Measurements from ENCODE around the gene MACF1. TPM values are rescaled to one million over a fixed set of nuclear protein-coding genes. Genes with fewer than 3 reads are reported as not detected.

MACF1 gene
- total RNA-seq, 2 donors from 2014 or later, result 273 to 278 TPM

DNA sequence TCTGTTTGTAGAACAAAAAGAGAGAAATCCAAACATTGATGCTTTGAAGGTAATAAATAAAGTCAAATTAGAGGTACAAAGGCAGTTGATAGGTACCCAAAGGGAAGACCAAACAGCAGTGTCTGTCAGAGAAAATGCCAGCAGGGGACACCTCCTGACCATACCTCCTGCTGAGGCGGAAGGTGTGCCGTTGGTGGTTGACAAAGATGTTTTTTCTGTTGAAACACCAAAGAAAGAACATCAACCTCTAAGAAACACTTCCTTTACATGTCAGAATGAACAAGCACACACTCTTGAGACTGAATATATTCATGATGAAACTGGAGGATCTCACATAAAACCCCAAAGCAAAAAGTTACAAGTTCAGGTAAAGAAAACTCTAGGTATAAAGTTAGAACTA, 128.3 kb downstream of the MACF1 start:
- no peak for DNase-seq (ENCODE audit: low spot score)
- Histone ChIP-seq H3K4me1 (no peaks in the 10 kb centered on the region), H3K9me3 (no peaks in the 10 kb centered on the region), H3K36me3 (peaks cover 85% of the 10 kb centered on the region), H3K27ac (no peak overlapping the region), H3K27me3 (no peaks in the 10 kb centered on the region), H3K4me3 (no peak overlapping the region)
- TF ChIP-seq, protein P1, sequence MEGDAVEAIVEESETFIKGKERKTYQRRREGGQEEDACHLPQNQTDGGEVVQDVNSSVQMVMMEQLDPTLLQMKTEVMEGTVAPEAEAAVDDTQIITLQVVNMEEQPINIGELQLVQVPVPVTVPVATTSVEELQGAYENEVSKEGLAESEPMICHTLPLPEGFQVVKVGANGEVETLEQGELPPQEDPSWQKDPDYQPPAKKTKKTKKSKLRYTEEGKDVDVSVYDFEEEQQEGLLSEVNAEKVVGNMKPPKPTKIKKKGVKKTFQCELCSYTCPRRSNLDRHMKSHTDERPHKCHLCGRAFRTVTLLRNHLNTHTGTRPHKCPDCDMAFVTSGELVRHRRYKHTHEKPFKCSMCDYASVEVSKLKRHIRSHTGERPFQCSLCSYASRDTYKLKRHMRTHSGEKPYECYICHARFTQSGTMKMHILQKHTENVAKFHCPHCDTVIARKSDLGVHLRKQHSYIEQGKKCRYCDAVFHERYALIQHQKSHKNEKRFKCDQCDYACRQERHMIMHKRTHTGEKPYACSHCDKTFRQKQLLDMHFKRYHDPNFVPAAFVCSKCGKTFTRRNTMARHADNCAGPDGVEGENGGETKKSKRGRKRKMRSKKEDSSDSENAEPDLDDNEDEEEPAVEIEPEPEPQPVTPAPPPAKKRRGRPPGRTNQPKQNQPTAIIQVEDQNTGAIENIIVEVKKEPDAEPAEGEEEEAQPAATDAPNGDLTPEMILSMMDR (IDR thresholded peaks at IDR 0.05), result no peak

DNA sequence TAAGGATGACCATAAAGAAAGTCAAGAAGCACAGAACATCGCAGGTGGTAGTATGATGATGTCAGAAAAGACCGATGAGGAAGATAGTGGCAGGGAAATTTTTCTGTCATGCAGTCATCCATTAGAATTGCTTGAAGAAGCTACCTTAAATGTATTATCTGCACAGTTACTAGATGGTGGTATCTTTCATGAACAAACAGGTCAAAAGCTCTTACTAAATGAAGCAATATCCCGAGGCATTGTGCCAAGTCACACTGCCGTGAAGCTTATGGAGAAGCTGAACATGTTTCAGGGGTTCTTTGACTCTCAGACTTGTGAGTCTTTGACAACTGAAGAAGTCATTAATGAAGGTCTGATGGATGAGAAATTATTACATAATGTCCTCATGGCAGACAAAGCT, 128.8 kb downstream of the MACF1 start:
- no peaks in the 10 kb centered on the region for H3K27me3 ChIP-seq
- H3K27ac ChIP-seq, result no peak overlapping the region
- H3K9me3 ChIP-seq, result no peaks in the 10 kb centered on the region
- peaks cover 85% of the 10 kb centered on the region for H3K36me3 ChIP-seq
- DNase-seq (ENCODE audit: low spot score), result no peak
- H3K4me1 ChIP-seq, result no peaks in the 10 kb centered on the region
- H3K4me3 ChIP-seq, result no peak overlapping the region
- TF ChIP-seq, protein P1 (IDR thresholded peaks at IDR 0.05), result no peak

DNA sequence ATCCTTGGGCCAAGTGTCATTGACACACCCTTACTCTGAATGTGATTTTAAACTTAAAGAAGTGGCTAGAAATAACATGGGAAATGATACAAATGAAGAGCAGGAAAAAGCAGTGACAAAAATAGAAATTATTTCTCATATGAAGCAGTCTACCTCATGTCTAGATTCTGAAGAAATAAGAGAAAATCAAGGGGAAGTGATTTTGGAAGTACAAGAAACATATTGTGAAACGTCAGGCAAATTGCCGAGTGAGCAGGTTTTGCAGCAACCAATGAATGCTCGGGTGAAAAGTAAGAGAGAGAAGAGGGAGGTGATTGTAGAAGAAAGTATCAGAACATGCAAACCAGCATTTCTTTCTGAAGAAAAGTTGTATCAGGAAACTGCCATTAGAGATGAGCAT, 130.7 kb downstream of the MACF1 start:
- TF ChIP-seq, protein P1 (IDR thresholded peaks at IDR 0.05), result no peak
- Histone ChIP-seq H3K27me3 (no peaks in the 10 kb centered on the region), H3K4me1 (no peaks in the 10 kb centered on the region), H3K27ac (no peak overlapping the region), H3K9me3 (no peaks in the 10 kb centered on the region), H3K4me3 (no peak overlapping the region), H3K36me3 (peaks cover 88% of the 10 kb centered on the region)
- no peak for DNase-seq (ENCODE audit: low spot score)

DNA sequence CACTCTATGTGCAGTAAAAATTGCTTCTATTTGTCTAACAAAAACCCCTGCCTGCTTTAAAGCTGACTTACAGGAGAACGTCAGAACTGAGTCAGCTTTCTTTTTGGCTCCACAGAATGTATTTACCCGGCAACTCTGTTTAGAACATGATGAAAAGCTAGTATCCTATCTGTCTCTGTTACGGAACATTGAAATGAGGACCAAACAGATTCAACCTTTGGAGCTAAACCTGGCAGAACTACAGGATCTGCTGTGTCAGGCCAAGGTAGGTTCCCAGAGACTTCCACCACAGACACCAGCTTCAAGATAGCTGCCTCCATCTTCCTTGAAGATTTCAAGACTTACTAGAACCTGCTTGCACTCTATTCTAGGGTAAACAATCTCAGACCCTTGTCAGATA, 132.6 kb downstream of the MACF1 start:
- Histone ChIP-seq H3K27ac (no peak overlapping the region), H3K36me3 (peaks cover 88% of the 10 kb centered on the region), H3K4me1 (no peaks in the 10 kb centered on the region), H3K27me3 (no peaks in the 10 kb centered on the region), H3K4me3 (no peak overlapping the region), H3K9me3 (no peaks in the 10 kb centered on the region)
- no peak for DNase-seq (ENCODE audit: low spot score)
- TF ChIP-seq, protein P1 (IDR thresholded peaks at IDR 0.05), result no peak

DNA sequence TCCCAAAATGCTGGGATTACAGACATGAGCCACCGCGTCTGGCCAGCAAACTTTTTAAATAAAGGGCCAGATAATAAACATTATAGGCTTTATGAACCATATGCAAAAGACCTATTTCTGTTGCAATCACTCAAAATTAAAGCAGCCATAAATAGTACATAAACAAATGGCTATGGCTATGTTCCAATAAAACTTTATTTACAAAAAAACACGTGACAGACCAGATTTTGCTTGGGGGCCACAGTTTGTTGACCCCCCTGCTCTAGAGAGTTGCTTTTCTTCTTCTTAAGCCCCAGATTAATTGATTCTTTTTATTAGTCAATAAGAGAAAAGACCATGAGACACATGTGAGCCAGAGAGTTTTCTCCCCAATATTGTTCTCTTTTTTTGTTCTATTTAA, 138.3 kb downstream of the MACF1 start:
- Histone ChIP-seq H3K36me3 (peaks cover 83% of the 10 kb centered on the region), H3K27me3 (no peaks in the 10 kb centered on the region), H3K9me3 (no peaks in the 10 kb centered on the region), H3K4me3 (no peak overlapping the region), H3K27ac (no peak overlapping the region), H3K4me1 (no peaks in the 10 kb centered on the region)
- no peak for DNase-seq (ENCODE audit: low spot score)
- TF ChIP-seq, protein P1 (IDR thresholded peaks at IDR 0.05), result no peak

DNA sequence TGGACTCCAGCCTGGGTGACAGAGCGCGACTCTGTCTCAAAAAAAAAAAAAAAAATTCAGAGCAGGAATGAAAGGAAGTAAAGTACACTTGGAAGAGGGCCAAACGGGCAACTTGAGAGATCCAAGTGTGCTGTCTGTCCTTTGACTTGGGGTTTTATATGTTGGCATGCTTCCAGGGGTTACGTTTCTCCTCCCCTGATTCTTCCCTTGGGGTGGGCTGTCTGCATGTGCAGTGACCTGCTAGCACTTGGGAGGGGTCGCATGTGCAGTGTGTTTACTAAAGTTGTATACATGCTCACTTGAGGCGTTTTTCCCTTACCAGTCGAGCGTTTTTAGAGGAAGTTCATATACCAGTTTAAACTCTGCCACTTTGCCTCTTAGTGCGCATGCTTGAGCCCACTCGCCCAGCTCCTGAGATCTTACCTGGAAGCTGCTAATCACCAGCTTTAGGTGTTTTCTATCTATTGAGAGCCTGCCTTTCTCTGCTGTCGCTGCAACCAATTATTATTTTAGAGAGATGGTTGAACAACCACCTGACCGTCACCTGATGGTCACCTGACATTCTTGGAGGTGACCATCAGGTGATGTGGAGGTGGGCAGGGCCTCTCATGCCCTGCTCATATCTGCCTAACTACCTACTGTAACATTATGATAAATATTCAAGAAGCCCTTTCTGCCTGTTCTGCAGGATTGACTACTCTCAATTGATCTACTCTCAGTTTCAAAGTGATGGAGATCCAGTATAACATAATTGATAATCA, 140.1 kb downstream of the MACF1 start:
- no peaks in the 10 kb centered on the region for H3K9me3 ChIP-seq
- no peak for DNase-seq (ENCODE audit: low spot score)
- no peaks in the 10 kb centered on the region for H3K4me1 ChIP-seq
- H3K36me3 ChIP-seq, result peaks cover 83% of the 10 kb centered on the region
- H3K27ac ChIP-seq, result no peak overlapping the region
- no peak overlapping the region for H3K4me3 ChIP-seq
- no peaks in the 10 kb centered on the region for H3K27me3 ChIP-seq
- TF ChIP-seq, protein P1 (IDR thresholded peaks at IDR 0.05), result no peak

Measured in right atrium auricular region (tissue), 2 donors.